NCI-H187 (cell line): ENCODE results near the gene SLC26A6.

Source experiments
- DNase-seq, 2 experiments: peaks; one replicate each; lab custom pipeline; 2025; lab: John Stamatoyannopoulos, UW

The SLC26A6 gene

GRCh38 chr3:48599077-48599501 is 36.2 kb downstream of the SLC26A6 start:
- no peak for DNase-seq

GRCh38 chr3:48598323-48599076 is 36.8 kb downstream of the SLC26A6 start:
- DNase-seq = no peak

GRCh38 chr3:48597408-48597800 is 37.9 kb downstream of the SLC26A6 start:
- DNase-seq = no peak

- DNase-seq = no peak
These were observed 38.4 kb downstream of the SLC26A6 start for GRCh38 chr3:48596676-48597407.

DNA sequence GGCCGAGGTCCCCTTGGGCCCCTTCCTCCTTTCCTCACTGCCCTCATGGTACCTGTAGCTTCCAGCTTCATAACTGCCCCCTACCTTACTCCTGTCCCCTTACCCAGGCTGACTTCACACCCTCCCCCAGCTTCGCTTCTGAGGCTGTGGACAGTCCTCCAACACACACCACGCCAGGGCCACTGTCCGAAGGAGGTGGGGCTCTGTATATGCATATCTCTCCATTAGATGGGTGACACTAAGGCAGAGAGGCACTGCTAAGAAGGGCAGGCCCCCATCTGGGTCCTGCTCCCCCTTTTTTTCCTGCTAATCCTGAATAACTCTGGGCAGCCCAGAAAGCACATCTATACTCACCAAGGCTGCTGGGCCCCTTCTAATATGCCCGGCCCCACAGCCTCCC is 39.1 kb downstream of the SLC26A6 start:
- DNase-seq = no peak

DNA sequence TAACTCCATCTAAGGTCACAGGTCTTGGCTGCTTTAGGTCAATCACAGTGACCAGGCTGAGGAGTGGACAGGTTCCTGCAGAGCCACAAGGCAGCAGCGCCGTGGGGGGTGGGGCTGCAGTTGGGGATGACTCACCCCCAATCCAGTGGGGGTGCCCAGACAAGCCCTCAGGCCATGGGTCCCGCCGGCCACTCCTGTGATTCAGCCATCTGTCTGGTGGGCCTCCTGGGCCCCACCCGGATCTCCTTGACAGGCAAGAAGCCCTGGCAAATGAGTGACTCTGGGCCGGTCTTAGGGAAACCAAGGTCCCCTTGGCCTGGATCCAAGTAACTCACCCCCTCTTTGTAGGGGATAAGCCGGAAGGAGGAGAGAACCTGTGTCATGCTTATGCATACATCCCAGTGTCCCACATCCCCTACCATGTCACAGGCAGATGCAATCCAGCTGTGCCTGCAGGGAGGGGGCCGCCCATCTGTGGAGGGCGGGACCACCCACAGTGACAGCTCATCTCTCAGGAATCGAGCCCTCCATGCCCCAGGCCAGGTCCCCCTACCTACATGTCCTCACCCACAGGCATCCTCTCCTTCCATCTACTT is 39.6 kb downstream of the SLC26A6 start:
- no peak for DNase-seq

GRCh38 chr3:48595075-48595525 is 40.2 kb downstream of the SLC26A6 start, which contains the start of gene COL7A1:
TSS of gene COL7A1 (minus strand) at chr3:48595329. CDS start at chr3:48595159, 170 bp downstream.
- no peak for DNase-seq

DNA sequence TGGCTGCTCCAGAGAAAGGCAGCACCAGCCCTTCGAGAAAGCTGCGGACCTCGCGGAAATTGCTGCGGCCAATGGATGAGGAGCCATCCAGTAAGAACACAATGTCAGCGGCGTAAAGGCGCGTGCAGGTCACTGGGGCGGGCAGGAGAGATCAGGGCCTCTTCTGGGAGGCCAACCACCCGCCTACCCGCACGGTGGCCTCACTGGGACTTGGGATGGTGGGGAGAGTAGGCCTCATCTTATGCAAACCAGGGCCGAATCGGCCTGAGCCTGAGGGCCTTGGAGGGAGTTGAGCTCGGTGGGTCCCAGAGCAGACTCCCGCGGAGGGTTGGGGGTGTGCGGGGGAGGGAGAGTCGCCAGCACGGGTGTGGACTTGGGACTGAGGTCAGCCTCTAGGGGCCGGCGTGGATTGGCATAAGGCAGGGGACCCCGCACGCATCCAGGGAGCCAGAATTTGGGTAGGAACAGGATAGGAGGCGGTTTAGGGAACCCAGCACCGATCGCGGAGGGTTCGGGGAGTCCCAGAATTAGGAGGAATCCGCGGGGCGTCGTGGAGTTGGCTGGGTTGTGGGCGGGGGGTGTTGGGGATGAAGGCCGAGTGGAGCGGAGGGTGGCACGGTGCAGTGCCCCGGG is 40.7 kb downstream of the SLC26A6 start:
- DNase-seq = no peak

DNA sequence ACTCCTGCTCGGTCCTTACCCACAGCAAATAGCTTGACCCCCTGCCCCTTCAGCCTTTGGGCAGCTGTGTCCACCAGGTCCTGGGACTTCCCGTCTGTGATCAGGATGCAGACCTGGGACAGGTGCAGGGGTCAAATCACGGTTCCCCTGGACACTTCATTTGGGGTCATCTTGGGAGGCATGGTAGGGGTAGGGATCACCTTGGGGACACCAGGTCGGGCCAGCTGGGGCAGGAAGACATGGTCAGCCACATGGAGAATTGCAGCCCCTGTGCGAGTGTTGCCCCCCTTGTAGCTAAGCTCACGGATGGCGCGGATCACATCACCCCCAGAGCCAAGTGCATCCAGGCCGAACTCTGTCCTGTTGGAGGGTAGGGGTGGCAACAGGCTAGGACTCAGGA is 41.9 kb downstream of the SLC26A6 start:
- DNase-seq = no peak

- DNase-seq = no peak
These were observed 42.7 kb downstream of the SLC26A6 start for GRCh38 chr3:48592519-48593087.

DNA sequence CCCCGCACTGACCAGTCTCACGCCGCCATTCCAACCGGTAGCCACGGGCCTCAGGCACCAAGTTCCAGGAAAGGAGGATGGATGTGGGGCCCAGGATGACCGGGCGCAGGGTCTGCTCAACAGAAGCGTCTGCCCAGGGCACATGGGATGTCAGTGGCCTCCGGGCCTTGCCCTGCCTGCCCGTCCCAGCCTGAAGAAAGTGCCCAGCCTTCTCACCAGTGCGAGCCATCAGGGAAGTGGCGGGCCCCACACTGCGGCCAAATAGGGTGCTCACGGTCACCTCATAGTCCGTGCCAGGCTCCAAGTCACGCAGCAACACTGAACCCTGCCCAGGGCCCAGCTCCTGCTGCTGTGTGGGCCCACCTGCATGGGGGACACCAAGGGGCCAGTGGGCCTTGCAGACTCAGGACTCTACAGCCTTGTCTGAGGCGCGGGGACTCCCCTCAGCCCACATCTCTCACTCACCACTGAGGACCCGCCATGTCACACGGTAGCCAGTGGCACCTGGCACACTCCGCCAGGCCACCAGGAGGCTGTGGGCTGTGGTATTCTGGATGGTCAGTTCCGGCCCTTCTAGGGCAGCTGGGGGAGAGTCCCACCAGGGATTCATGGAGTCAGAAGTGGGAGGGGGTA is 43.3 kb downstream of the SLC26A6 start:
- no peak for DNase-seq

- no peak for DNase-seq
These were observed 43.8 kb downstream of the SLC26A6 start for GRCh38 chr3:48591436-48591835.

GRCh38 chr3:48588230-48588629 is 47.0 kb downstream of the SLC26A6 start:
- no peak for DNase-seq

- DNase-seq = no peak
These were observed 47.6 kb downstream of the SLC26A6 start for GRCh38 chr3:48587686-48588085.

DNA sequence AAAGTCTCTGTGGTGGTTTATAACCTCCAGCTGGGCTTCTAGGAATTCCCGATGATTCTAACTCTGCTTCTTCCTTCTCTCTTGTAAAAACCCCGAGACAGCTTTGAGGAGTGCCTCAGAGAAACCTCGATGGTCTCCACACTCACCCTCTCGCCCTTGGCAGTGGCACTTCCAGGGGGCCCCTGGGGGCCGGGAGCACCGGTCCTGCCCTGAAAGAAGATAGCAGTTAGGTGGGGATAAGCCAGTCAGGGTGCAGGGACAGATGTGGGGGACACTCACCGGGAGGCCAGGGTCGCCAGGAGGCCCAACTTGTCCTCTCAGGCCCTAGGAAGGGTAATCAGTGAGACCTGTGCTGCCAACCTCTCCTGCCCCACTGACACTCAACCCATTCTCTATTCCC is 49.9 kb downstream of the SLC26A6 start:
- no peak for DNase-seq

DNA sequence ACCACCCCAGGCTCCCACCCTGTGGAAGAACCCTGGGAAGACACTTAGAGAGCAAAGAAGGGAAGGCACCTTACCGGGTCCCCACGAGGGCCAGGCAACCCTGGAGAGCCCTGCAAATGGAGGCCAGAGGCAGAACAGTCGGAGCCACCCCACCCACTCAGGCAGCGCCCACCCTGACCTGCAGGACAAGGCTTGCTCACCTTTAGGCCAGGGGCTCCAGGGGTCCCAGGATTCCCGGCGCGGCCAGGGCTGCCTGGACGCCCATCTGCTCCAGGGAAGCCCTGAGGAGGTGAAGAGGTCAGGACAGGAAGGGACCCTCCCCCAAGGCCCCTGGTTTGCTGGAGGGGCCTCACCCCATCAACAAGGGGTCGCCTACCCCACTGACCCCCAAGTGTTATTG is 50.4 kb downstream of the SLC26A6 start:
- DNase-seq = no peak

- DNase-seq = no peak
These were observed 53.4 kb downstream of the SLC26A6 start for GRCh38 chr3:48581621-48582481.

- DNase-seq = no peak
These were observed 58.6 kb downstream of the SLC26A6 start for GRCh38 chr3:48576647-48577046.
